Measurements from ENCODE around the gene PIGO.

DNA sequence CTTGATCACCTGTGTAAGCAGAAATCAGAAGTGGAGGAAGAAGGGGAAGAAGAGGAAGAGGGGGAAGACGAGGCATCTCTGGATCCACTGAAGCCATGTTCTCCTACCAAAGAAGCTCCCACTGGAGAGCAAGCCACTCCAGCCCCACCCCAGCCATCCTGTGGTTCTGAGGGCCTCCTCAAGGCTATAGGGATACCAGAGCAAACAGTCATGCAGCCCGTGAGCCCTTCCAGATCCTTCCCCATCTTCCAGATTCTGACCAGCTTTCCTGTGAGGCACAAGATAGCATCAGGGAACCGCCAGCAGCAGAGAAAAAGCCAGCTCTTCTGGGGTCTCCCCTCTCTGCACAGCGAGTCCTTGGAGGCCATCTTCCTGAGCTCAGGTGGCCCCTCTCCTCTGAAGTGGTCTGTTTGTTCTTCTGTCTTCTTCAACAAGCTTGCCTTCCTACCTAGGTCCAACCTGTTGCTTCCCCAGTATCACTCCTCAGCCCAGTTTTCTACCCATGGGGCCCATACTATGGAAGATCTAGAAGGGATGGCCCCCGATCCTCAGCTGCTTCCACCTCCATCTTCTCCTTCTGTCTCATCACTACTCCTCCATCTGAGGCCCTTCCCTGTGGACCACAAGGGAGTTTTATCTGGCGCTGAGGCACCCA lies 53.4 kb downstream of the PIGO start:
- TF ChIP-seq POLR2A (IDR thresholded peaks at IDR 0.05; ENCODE audit: low read depth, low read length) = no peak
- TF ChIP-seq POLR2AphosphoS5 (IDR thresholded peaks at IDR 0.05; ENCODE audit: low read depth, low read length) = no peak
- TF ChIP-seq TAF1 (IDR thresholded peaks at IDR 0.05; ENCODE audit: borderline replicate concordance, low read depth, low read length) = no peak
